Hematopoietic multipotent progenitor cell treated with erythropoietin and hydrocortisone succinate and interleukin-3 and kit ligand, for 8 days (in vitro differentiated cells): Measurements from ENCODE around the gene LGALS7B.
"Not testable (repeated sequence)": the region's sequence is repeated elsewhere in the genome, so short reads cannot be mapped to it uniquely, and the experiment has no call there.

Experiments used
- DNase-seq: peaks from one replicate; pipeline ENCODE4 v3.0.0-alpha.2; 2015

Gene LGALS7B

DNA sequence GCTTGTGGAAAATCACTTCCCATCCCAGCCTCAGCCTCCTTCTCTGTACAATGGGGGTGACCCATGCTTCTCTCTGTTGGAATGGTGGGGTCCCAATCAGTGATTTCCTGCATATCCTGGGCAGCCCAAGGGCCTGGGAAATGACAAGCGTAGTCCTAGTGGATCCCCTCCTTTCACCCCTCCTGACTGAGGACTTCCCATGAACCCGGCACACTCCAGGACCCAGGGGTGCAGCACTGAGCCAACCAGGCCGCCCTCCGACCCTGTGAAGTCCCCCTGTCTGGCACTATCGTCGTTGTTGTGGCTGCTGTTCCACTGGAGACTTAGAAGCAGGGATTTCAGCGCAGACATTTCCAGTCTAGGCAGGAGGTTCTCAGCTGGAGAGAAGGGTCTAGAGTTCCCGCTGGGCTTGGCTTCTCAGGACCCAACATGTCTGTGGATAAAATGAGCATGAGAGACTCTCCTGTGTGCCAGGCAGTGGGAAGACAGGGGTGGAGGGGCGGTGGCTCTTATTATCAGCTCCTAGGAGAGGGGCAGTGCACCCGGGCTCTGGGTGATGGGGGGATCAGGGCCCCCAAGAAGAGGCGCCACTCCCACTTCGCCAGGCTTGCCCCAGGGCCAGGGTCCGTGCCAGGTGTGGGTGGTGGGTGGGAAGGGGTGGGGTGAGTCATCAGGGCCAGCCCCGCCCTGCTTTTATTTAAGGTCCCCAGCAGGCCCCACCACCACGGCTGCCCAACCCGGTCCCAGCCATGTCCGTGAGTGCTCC is at the start of gene LGALS7B:
Gene LGALS7B (plus strand): TSS at position 723 of the 766 bp plus-strand sequence. CDS start 27 bp downstream, at position 750.
- no peak for DNase-seq

DNA sequence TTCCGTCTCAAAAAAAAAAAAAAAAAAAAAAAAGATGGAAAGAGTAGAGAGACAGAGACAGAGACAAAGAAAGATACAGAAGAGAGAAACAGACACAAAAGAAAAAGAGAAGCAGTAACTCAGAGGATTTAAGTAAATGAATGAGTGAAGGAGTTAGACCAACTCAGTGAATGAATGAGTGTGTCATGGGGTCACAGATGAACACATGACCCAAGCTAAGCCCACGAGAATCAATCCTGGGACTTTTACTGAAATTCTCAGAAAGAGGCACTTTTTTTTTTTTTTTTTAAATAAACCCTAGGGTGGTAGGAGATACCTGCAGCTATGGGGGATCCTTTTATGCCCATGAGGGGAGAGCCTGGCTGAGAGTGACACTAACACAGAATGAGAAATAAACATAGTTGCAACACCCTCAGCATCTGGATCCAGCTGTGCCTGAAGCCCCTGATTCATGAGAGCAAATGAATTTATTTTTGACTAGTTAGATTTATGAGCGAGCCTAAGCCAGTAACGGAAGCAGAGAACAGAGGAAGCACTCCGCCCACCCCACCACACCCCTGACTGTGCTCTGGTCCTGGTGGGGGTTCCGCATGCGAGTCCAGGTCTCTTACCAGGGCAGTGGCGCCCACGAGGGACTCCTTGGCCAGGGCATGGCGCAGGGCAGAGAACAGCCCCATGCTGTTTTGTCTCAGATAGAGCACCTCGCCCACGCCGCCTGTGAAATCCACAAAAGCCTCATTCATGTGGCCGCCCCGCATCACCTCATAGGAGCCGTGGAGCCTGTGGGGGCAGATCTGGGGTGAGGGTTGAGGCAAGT is 49.4 kb upstream of the LGALS7B start:
- DNase-seq = no peak

DNA sequence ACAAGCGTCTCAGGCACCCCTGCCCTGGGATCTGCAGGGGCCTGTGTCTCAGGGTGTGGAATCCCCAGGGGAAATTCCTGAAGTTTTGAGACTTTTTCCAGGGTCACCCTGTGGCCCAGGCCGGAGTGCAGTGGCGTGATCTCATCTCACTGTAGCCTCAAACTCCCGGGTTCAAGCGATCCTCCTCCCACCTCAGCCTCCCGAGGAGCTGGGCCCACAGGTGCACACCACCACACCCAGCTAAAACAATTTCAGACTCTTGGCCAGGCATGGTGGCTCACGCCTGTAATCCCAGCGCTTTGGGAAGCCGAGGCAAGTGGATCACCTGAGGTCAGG is 48.8 kb upstream of the LGALS7B start:
- DNase-seq = no peak

DNA sequence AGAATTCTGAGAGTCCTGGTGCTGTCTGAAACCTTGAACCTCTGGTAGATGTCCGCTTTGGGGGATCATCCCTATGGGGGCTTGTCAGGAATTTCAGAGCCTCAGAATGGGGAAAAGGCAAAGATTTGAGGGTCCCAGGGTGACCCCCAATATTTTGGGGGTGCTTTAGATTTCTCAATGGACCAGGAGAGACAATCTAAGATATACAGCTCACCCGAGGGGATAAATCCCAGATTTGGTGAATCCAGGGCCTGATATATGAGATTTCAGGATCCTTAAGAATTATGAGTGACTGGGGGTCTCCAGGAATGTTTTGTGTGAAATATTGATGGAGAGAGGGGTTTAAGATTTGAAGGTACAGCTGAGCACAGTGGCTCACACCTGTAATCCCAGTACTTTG is 48.1 kb upstream of the LGALS7B start:
- no peak for DNase-seq

GRCh38 chr19:38741670-38742069 is 47.3 kb upstream of the LGALS7B start:
- no peak for DNase-seq

DNA sequence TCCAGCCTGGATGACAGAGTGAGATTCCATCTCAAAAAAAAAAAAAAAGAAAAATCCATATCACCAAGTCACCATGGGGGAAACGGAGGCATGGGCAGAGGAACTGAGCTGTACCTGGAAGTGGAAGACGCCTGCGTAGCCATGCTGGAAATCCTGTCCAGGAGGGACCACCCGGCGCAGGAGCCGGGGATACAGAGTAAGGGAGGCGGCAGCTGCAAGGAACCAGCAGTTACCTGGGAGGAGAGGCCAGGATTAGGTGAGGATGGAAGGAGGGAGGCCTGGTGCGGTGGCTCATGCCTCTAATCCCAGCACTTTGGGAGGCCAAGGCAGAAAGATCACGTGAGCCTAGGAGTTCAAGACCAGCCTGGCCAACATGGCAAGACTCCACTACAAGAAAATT is 46.7 kb upstream of the LGALS7B start:
- DNase-seq = no peak

DNA sequence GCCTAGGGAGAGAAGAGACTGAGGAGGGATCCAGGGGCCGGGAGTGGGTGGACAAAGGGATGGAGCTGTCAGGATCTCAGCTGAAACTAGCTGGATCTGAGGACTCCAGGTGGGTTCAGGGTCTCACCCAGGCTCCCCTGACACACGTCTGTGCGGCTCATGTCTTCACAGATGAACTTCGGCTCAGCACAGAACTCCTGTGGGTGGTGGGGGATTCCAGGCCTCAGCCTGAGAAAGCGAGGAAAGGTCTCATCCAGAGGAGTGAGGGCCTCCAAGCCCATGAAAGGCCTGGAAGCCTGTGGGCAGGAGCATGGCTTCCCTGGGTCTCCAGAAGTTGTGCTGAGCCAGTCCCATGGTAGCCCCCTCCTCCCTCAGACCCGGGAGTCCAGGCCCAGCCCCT is 46.1 kb upstream of the LGALS7B start:
- no peak for DNase-seq

GRCh38 chr19:38743394-38744297 is 45.4 kb upstream of the LGALS7B start:
- DNase-seq = no peak

DNA sequence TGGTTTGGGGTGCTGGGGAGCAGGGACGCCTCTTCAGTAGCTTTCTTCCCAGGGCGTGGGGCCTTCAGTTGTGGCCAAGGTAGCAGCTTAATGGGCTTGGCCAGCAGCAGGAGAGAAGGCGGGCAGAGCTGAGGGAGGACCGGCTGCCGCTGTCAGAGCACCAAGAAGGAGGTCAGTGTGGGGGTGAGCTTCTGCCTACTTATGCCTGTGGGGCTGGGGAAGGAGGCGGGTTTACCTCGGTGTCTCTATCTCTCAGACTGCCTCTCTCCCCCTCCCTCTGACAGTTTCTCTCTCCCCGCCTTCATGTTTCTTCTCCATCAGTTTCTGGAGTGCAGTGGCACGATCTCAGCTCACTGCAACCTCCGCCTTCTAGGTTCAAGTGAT is 44.7 kb upstream of the LGALS7B start, which contains the start of gene CAPN12:
Gene CAPN12 (minus strand): TSS at position 177 of the 384 bp plus-strand sequence. CDS start 309 bp downstream, outside the sequence.
- no peak for DNase-seq

GRCh38 chr19:38744874-38745273 is 44.1 kb upstream of the LGALS7B start:
- DNase-seq = peak; percentile 44

GRCh38 chr19:38745316-38745715 is 43.7 kb upstream of the LGALS7B start:
- no peak for DNase-seq

DNA sequence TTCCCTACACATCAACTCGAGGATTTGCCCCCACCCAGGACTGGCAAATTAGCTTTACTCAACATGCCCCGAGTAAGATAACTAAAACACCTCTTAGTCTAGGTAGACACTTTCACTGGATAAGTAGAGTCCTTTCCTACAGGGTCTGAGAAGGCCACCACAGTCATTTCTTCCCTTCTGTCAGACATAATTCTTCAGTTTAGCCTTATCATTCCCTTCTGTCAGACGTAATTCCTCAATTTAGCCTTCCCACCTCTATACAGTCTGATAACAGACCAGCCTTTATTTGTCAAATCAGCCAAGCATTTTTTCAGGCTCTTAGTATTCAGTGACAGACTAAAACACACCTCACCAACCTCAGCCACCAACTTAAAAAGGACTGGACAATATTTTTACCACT is 35.2 kb upstream of the LGALS7B start:
- not testable (repeated sequence) for DNase-seq

DNA sequence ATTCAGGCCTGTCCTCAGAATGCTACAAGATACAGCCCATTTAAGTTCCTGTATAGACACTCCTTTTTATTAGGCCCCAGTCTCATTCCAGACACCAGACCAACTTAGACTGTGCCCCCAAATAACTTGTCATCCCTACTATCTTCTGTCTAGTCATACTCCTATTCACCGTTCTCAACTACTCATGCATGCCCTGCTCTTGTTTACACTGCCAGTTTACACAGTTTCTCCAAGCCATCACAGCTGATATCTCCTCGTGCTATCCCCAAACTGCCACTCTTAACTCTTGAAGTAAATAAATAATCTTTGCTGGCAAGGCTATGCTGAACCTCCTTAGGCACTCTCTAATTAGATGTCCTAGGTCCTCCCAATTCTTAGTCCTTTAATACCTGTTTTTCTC is 34.8 kb upstream of the LGALS7B start:
- not testable (repeated sequence) for DNase-seq

DNA sequence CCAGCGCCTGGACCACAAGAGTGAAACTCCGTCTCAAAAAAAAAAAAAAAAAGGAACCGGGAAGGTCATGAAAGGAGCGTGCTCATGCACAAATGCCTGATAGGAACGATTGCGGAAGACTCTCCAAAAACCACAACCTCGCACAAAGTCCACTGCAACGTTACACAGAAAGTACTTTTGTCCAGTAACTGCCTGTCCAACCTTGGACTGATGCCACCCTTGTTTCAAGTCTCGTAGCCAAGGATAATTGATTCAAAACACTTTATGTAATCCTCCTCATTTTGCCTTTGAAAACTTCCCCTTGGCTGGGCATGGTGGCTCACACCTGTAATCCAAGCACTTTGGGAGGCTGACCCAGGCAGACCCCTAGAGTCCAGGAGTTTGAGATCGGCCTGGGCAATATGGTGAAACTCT is 29.4 kb upstream of the LGALS7B start:
- DNase-seq = no peak

DNA sequence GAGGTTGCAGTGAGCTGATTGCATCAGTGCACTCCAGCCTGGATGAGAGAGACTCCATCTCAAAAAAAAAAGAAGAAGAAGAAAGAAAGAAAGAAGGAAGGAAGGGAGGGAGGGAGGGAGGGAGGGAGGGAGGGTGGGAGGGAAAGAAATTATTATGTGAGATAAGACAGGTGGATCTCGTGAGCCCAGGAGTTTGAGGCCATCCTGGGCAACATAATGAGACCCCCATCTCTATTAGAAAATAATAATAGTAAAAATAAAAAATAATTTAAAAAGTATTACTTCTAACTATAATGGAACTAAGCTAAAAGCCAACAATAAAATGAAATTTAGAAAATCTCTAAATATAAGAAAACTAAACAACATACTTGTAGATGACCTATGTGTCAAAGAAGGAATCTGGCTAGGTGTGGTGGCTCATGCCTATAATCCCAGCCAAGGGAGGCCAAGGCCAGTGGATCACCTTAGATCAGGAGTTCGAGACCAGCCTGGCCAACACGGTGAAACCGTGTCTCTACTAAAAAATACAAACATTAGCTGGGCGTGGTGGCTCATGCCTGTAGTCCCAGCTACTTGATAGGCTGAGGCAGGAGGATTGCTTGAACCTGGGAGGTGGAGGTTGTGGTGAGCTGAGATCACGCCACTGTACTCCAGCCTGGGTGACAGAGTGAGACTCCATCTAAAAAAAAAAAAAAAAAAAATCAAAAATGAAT is 28.0 kb upstream of the LGALS7B start:
- DNase-seq = not testable (repeated sequence)

GRCh38 chr19:38761884-38762389 is 27.1 kb upstream of the LGALS7B start:
- not testable (repeated sequence) for DNase-seq

- DNase-seq = no peak
These were observed 25.2 kb upstream of the LGALS7B start for GRCh38 chr19:38763795-38764220.

DNA sequence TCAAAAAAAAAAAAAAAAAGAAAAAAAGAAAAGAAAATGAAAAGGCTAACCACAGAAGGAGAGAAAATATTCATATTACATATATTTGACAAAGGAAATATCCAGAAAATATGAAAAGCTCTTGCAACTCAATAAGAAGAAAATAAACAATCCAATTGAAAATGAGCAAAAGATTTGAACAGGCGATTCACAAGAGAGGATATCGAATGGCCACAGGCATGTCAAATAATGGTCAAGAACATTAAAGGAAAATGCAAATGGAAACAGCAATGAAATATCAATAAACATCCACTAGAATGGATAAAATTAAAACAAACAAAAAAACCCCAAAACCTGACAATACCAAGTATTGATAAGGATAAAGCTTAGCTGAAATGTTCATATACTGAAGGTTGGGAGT is 23.8 kb upstream of the LGALS7B start:
- no peak for DNase-seq

DNA sequence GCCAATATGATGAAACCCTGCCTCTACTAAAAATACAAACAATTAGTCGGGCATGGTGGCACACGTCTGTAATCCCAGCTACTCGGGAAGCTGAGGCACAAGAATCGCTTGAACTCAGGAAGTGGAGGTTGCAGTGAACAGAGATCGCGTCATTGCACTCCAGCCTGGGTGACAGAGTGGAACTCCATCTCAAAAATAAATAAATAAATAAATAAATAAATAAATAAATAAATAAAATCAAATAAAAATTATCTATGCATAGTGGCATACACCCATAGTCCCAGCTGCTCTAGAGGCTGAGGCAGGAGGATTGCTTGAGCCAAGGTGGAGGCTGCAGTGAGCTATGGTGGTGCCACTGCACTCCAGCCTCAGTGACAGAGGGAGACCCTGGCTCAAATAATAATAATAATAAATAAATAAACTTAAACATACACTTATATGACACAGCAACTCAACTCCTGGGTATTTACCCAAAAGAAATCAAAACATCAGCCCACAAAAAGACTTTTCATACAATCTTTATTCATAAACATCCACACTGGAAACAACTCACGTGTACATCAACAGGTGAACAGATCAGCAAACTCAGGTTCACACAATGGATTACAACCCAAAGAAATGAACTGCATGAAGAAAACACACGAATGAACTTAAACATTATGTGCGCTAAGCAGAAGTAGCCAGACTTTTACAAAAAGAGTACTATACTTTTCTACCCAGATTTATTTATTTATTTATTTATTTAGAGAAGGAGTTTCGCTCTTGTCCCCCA is 22.5 kb upstream of the LGALS7B start:
- no peak for DNase-seq

DNA sequence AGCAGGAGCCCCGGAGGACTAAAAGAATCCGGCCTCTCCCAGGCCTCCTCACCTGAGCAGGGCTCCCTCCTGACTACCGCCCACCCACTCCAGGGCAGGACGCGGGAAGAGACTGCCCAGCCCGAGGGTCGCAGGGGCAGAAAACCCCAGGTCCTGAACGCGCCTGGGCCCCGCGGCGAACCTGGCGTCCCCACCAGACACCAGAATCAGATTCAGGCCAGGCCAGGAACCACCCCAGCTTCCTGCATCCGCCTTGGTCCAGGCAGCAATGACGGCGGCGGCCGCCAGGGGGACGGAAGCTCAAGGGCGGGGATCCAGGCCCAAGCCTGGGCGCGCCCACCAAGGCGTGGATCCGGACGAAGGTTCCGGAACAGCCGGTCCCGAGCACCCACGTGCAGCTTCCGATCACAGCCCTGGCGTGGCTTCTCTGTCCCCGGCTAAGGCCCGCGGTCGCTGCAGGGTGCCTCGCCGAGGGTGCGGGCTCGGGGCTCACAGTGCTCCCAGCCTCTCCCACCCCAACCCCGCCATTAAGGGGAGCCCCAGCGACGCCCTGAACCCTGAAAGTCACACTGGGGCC is 19.3 kb upstream of the LGALS7B start:
- peak; percentile 85 for DNase-seq
